Liver (tissue), 3 donors: Measurements from ENCODE around the gene CKMT2.

Source experiments
- ATF3 ChIP-seq: IDR thresholded peaks from 2 replicates; pipeline ENCODE4 v1.6.1; 2016; ENCODE audit warnings: antibody characterized with exemption
- CTCF ChIP-seq: fragments of 150-350 bp; IDR thresholded peaks from 2 replicates; pipeline ENCODE4 v1.5.1; 2017; ENCODE audit warnings: improper control_type of control experiment, low read depth, low read length; ENCODE audit not compliant: missing input control
- HNF4A ChIP-seq, 2 donors: conservative IDR thresholded peaks; 2 replicates each; pipeline ENCODE4 v1.6.1; 2016; ENCODE audit warnings: antibody characterized with exemption in 2 of 2, mild to moderate bottlenecking in 2 of 2
- MAX ChIP-seq: IDR thresholded peaks from 2 replicates; pipeline ENCODE4 v1.6.1; 2016; ENCODE audit warnings: antibody characterized with exemption
- SP1 ChIP-seq: IDR thresholded peaks from 2 replicates; pipeline ENCODE4 v1.6.1; 2018; ENCODE audit warnings: antibody characterized with exemption, mild to moderate bottlenecking
- ZBTB33 ChIP-seq: IDR thresholded peaks from 2 replicates; pipeline ENCODE4 v1.6.1; 2016; ENCODE audit warnings: antibody characterized with exemption
- donor health status: healthy.
- donor health status: healthy.

GRCh38 chr5:81251922-81252321 is 18.8 kb downstream of the CKMT2 start:
- TF ChIP-seq CTCF = no peak
- TF ChIP-seq ATF3 = no peak
- TF ChIP-seq HNF4A (conservative IDR thresholded peaks at IDR 0.05) = no peak
- no peak for TF ChIP-seq ZBTB33
- TF ChIP-seq MAX = no peak
- TF ChIP-seq SP1 = no peak
